NB4 (cell line): ENCODE results near the gene DDX54.

Experiments
- DNase-seq: peaks from one replicate; pipeline ENCODE4 v3.0.0; 2010; ENCODE audit warnings: low read depth
- H3K4me3 ChIP-seq: one replicate; pipeline ENCODE4 v1.5.1; 2011; ENCODE audit warnings: mild to moderate bottlenecking, low read depth, low read length, moderate library complexity
- MYC ChIP-seq: IDR thresholded peaks from 2 replicates; pipeline ENCODE4 v1.6.1; 2011; ENCODE audit warnings: low read depth, low read length
- POLR2A ChIP-seq: IDR thresholded peaks from 2 replicates; pipeline ENCODE4 v1.6.1; 2011; ENCODE audit warnings: mild to moderate bottlenecking; ENCODE audit not compliant: insufficient read length; ENCODE audit errors: extremely low read depth
- TF ChIP-seq, protein P1 (sequence below): IDR thresholded peaks from one replicate; pipeline ENCODE4 v1.5.1; 2012; ENCODE audit warnings: low read depth, low read length
- TF ChIP-seq, protein P2 (sequence below): IDR thresholded peaks from 2 replicates; pipeline ENCODE4 v1.6.1; 2011; ENCODE audit warnings: low read depth, low read length

The DDX54 gene

DNA sequence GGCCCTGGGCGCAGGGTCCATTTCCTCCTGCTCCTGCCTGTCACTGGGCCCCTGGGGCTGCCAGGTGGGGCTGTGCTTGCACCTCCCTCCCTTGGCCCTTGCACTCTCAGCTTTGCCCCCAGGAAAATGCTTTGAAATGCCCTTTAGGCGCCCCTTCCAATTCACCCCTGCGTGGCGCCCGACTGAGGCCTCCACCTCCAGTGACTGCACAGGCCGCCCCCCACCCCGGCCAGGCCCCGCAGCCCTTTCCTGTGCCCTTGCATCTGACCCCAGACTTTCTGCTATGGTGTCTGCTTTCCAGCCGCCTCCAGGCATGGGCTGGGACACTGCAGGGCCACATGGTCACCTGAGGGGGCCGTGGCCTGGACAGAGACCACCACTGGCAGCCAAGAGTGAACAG is 17.4 kb downstream of the DDX54 start:
- TF ChIP-seq, protein P1, sequence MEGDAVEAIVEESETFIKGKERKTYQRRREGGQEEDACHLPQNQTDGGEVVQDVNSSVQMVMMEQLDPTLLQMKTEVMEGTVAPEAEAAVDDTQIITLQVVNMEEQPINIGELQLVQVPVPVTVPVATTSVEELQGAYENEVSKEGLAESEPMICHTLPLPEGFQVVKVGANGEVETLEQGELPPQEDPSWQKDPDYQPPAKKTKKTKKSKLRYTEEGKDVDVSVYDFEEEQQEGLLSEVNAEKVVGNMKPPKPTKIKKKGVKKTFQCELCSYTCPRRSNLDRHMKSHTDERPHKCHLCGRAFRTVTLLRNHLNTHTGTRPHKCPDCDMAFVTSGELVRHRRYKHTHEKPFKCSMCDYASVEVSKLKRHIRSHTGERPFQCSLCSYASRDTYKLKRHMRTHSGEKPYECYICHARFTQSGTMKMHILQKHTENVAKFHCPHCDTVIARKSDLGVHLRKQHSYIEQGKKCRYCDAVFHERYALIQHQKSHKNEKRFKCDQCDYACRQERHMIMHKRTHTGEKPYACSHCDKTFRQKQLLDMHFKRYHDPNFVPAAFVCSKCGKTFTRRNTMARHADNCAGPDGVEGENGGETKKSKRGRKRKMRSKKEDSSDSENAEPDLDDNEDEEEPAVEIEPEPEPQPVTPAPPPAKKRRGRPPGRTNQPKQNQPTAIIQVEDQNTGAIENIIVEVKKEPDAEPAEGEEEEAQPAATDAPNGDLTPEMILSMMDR = no peak
- TF ChIP-seq MYC = no peak
- TF ChIP-seq, protein P2, sequence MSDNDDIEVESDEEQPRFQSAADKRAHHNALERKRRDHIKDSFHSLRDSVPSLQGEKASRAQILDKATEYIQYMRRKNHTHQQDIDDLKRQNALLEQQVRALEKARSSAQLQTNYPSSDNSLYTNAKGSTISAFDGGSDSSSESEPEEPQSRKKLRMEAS = no peak
- TF ChIP-seq POLR2A = no peak
- H3K4me3 ChIP-seq = no peak overlapping the region
- DNase-seq = no peak

DNA sequence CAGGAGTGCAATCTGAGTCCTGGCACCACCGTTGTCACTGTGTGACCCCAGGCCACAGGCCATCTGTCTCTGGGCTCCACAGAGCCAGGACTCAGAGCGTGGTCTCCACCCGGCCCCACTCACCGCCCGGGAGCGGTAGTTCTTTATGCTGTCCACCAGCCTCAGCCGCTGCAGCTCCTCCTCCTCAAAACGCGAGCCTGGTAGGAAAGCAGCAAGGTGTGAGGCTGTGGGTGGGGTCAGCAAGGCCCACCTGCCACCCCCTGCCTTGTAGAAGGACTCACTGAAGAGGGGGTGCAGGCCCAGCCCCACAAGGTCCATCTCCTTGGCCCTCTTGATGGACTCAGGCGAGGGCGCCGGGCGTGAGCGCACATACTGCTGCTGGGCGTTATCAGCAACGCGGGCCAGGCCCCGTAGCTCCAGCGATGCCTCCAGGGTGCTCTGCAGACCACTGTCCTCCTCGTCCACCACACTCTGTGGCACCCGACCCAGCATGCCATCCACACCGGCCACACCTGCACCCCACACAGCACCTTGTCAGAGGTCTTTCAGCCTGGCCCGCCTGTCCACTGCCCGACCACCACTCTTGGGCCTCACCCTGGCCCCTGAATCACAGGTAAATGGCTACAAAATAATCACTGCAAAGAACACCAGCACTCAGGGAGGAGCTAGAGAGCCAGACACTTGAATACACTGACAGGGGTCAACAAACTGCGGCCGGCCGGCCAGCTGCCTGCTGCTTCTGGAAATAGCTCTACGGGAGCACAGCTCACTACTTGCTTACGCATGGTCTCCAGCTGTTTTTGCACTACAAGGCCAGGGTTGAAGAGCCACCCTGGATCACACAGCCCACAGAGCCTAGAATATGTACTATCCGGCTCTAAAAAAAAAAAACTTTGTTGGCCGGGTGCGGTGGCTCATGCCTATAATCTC is 19.5 kb downstream of the DDX54 start:
- no peak for TF ChIP-seq MYC
- TF ChIP-seq, protein P2 = no peak
- TF ChIP-seq, protein P1 = no peak
- TF ChIP-seq POLR2A = no peak
- H3K4me3 ChIP-seq = no peak overlapping the region
- no peak for DNase-seq

DNA sequence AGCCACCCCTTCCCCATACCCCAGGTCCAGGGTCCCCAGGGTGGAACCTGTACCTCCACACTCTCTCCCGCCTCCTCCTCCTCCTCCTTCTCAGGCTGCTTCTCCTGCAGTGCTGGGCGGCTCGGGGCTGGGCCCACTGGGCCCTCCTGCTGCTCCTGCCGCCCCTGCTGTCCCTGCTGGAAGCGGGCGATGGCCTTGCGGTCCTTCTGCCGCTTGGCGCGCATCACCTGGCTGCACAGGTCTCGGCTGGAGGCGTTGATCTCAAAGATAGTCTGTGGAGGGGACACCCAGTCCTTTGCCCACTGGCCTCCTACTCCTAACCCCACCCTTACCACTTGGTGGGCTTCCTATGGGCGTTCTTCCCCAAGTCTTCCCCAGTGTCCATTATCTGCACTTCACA is 21.3 kb downstream of the DDX54 start:
- no peak for DNase-seq
- no peak for TF ChIP-seq POLR2A
- TF ChIP-seq, protein P1 = no peak
- TF ChIP-seq MYC = no peak
- no peak overlapping the region for H3K4me3 ChIP-seq

DNA sequence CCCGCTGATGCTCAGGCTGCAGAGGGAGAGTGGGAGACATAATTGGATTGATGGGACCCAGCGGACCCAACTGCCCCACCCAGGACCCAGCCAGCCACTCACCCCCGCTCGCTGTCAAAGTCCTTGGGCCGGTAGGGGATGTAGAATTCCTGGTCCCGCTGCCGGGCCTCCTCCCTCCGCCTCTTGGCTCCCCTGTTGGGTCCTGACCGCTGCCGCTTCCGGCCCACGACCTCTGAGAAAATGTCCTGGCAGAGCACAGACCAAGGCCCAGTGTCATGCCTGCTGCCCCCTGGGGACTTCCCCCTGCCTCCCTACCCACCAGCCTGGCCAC is 22.3 kb downstream of the DDX54 start:
- TF ChIP-seq MYC = no peak
- no peak for TF ChIP-seq POLR2A
- TF ChIP-seq, protein P2 = no peak
- TF ChIP-seq, protein P1 = no peak
- no peak for DNase-seq
- no peak overlapping the region for H3K4me3 ChIP-seq

DNA sequence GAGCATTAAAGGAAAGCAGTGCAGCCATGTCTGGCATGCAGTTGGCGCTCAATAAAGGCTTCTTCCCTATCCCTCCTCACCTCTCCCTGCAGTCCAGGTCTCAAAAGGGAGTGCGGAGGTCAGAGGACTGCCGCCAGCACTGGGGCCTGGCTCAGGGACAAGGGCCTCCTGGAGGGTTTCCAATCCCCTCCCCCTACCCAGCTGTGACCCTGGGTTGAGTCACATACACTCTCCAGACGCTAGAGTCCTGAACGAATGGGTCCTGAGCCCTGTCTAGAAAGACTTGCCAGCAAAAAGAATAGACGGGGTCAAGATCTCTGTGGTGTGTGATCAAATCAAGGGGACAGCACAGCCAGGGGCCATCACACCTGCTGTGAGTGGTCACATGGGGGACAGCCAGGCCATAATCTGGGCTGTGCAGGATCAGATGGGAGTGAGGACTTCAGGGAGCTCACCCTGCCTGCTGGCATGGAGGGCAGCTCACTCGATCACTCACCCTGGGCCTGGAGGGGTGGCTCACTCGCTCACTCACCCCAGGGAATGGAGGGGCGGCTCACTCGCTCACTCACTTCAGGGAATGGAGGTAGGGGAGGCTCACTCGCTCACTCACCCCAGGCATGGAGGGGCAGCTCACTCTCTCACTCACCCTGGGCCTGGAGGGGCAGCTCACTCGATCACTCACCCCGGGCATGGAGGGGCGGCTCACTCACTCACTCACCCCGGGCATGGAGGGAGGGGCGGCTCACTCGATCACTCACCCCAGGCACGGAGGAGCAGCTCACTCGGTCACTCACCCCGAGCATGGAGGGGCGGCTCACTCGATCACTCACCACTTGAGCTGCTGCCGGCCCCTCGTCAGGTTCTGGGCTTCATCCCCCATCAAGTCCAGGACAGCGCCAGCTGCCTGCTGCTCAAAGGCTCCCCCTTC is 22.9 kb downstream of the DDX54 start:
- no peak for DNase-seq
- TF ChIP-seq POLR2A (no peak), MYC (no peak)
- TF ChIP-seq, protein P2 = no peak
- TF ChIP-seq, protein P1 = no peak
- no peak overlapping the region for H3K4me3 ChIP-seq
